Measurements from ENCODE around the gene GPR3. TPM values are rescaled to one million over a fixed set of nuclear protein-coding genes. Genes with fewer than 3 reads are reported as not detected.

The GPR3 gene
- total and polyA plus RNA-seq, 2 of the 8 experiments (the other 6 are each of a cell fraction or from before 2014, with no cell fraction given), result 9.9 to 26.5 TPM

- H3K9me3 ChIP-seq (ENCODE audit: insufficient read depth in 2 of 2, low read depth in 1 of 2, low read length in 1 of 2), result no peaks in the 10 kb centered on the region
- no peak overlapping the region for H2BK12ac ChIP-seq (ENCODE audit: low read depth, low read length)
- H2BK15ac ChIP-seq (ENCODE audit: low read length), result no peak overlapping the region
- 88% methylated on average over 1 of the region's 1 CpG; no CpG with 5 or more reads in 1 of the 2 experiments for WGBS, 2 experiments (ENCODE audit: extremely low coverage in 1 of 2, insufficient coverage in 1 of 2, insufficient read length in 1 of 2, insufficient replicate concordance in 2 of 2, low coverage in 1 of 2, low lambda C conversion rate in 2 of 2, missing lambda C conversion rate in 1 of 2)
- peaks cover 0 to 5% of the 10 kb centered on the region in 2 experiments for H4K20me1 ChIP-seq (replicated peaks in 1 of 2; ENCODE audit: control insufficient read depth in 1 of 2, insufficient read depth in 2 of 2, low read length in 2 of 2)
- no peaks in the 10 kb centered on the region for H3K36me3 ChIP-seq (ENCODE audit: control insufficient read depth in 2 of 4, insufficient read depth in 4 of 4, low read length in 3 of 4)
- H3K27ac ChIP-seq (ENCODE audit: low read depth, low read length), result no peak overlapping the region
- no peak overlapping the region for H4K8ac ChIP-seq (ENCODE audit: extremely low read depth, insufficient read depth, low read length)
- no peak overlapping the region for H2AK5ac ChIP-seq (ENCODE audit: low read depth, low read length)
- H4K5ac ChIP-seq (ENCODE audit: insufficient read length, low read depth, low read length), result no peak overlapping the region
- no peak overlapping the region for H3K4ac ChIP-seq (replicated peaks; ENCODE audit: insufficient read length, low read depth, low read length)
- no peak overlapping the region for H4K91ac ChIP-seq (replicated peaks; ENCODE audit: insufficient read length, low read length)
- ChIA-PET POLR2A (ENCODE audit: partially characterized antibody) (interaction anchor here (0.9 to 3.2 kb wide), 3 partner anchors 9 to 132 kb away, joined by 3 to 23 read pairs (median 3); no protein-coding TSS in a partner anchor), CTCF (ENCODE audit: partially characterized antibody) (interaction anchor here (1.2 to 3.4 kb wide), 7 partner anchors 10 to 131 kb away, joined by 3 to 16 read pairs (median 5); no protein-coding TSS in a partner anchor)
- no peak overlapping the region for H2BK120ac ChIP-seq (replicated peaks; ENCODE audit: low read depth, low read length)
- no peaks in the 10 kb centered on the region; the same call in 1 of the 2 replicates for H3K79me1 ChIP-seq (ENCODE audit: low read depth, low read length)
- FAIRE-seq (no peak), DNase-seq (ENCODE audit: low read depth in 1 of 2, low spot score in 2 of 2) (no peak)
- no peak overlapping the region for H3K18ac ChIP-seq (ENCODE audit: extremely low read depth, low read length)
- no peak overlapping the region for H3K23ac ChIP-seq (ENCODE audit: insufficient read length)
- peaks cover 0 to 10% (median 4%) of the 10 kb centered on the region in 4 experiments; a peak in 5 of 7 replicates for H3K4me1 ChIP-seq (replicated peaks in 1 of 4; ENCODE audit: control insufficient read depth in 3 of 4, insufficient read depth in 4 of 4, low read length in 3 of 4)
- H2BK20ac ChIP-seq (ENCODE audit: low read length), result no peak overlapping the region
- no peak overlapping the region for H2BK5ac ChIP-seq (ENCODE audit: low read depth, low read length)
- no peak overlapping the region for H3K9ac ChIP-seq (replicated peaks in 1 of 4; ENCODE audit: extremely low read depth in 1 of 4, low read depth in 3 of 4, low read length in 3 of 4)
- H3K14ac ChIP-seq (ENCODE audit: insufficient read length), result no peak overlapping the region
- H2AFZ ChIP-seq (ENCODE audit: low read length), result no peak overlapping the region
- no peaks in the 10 kb centered on the region for H3K23me2 ChIP-seq (ENCODE audit: low read depth, low read length)
- H3K56ac ChIP-seq (replicated peaks; ENCODE audit: insufficient read length, low read depth, low read length), result no peak overlapping the region
- H3K4me2 ChIP-seq (ENCODE audit: insufficient read depth in 1 of 2, low read depth in 2 of 2, low read length in 2 of 2), result no peak overlapping the region
- H3K27me3 ChIP-seq (replicated peaks in 1 of 4; ENCODE audit: control insufficient read depth in 3 of 4, extremely low read depth in 1 of 4, insufficient read depth in 3 of 4, low read length in 3 of 4), result no peaks in the 10 kb centered on the region
- peaks cover 0 to 49% of the 10 kb centered on the region in 2 experiments; a peak in 2 of 4 replicates for H3K79me2 ChIP-seq (ENCODE audit: control insufficient read depth in 1 of 2, insufficient read depth in 2 of 2, low read length in 2 of 2)
- H3K4me3 ChIP-seq (ENCODE audit: extremely low read depth in 1 of 4, insufficient read depth in 2 of 4, low read depth in 3 of 4, low read length in 4 of 4), result no peak overlapping the region
- TF ChIP-seq CBX5 (IDR thresholded peaks at IDR 0.05; ENCODE audit: low read depth, low read length) (no peak), CREB1 (IDR thresholded peaks at IDR 0.05) (no peak), TEAD4 (IDR thresholded peaks at IDR 0.05; ENCODE audit: low read depth, low read length) (no peak), CHD1 (IDR thresholded peaks at IDR 0.05; ENCODE audit: low read depth, low read length) (no peak), KDM4A (IDR thresholded peaks at IDR 0.05; ENCODE audit: low read depth, low read length, severe bottlenecking) (no peak), EZH2 (IDR thresholded peaks at IDR 0.05; ENCODE audit: low read depth, low read length, severe bottlenecking) (no peak), ATF3 (IDR thresholded peaks at IDR 0.05; ENCODE audit: insufficient read depth, low read depth, low read length) (no peak), SUZ12 (IDR thresholded peaks at IDR 0.05; ENCODE audit: low read length) (no peak), USF2 (IDR thresholded peaks at IDR 0.05; ENCODE audit: low read length) (no peak), KDM5A (IDR thresholded peaks at IDR 0.05; ENCODE audit: low read length) (no peak), BRCA1 (IDR thresholded peaks at IDR 0.05; ENCODE audit: low read depth, low read length) (no peak), RBBP5 (IDR thresholded peaks at IDR 0.05; ENCODE audit: borderline replicate concordance, low read depth, low read length) (no peak), TAF1 (IDR thresholded peaks at IDR 0.05; ENCODE audit: low read depth, low read length) (no peak)
Measured at GRCh38 chr1:27438621-27439061, 46.2 kb downstream of the GPR3 start.

Data from H1 (cell line).